Neural crest cell (in vitro differentiated cells): Measurements from ENCODE around the gene MARCHF10. TPM values are rescaled to one million over a fixed set of nuclear protein-coding genes. Genes with fewer than 3 reads are reported as not detected.

Experiments used
- DNase-seq: peaks from one replicate; pipeline ENCODE4 v3.0.0; 2021; ENCODE audit warnings: low read depth, mixed read lengths, low spot score
- H3K27ac Mint-ChIP-seq: one replicate; pipeline ENCODE4 v1.8.0; 2021; ENCODE audit warnings: mild to moderate bottlenecking, mixed read lengths; ENCODE audit not compliant: unreplicated experiment
- H3K27me3 Mint-ChIP-seq: 2 replicates; pipeline ENCODE4 v1.8.0; 2021; ENCODE audit warnings: low read depth, mild to moderate bottlenecking, mixed read lengths
- H3K36me3 Mint-ChIP-seq: 2 replicates; pipeline ENCODE4 v1.8.0; 2021; ENCODE audit warnings: low read depth, mild to moderate bottlenecking, mixed read lengths
- H3K4me1 Mint-ChIP-seq: 2 replicates; pipeline ENCODE4 v1.8.0; 2021; ENCODE audit warnings: mixed read lengths
- H3K4me3 Mint-ChIP-seq: one replicate; pipeline ENCODE4 v1.8.0; 2021; ENCODE audit warnings: mild to moderate bottlenecking, mixed read lengths
- H3K9me3 Mint-ChIP-seq: 2 replicates; pipeline ENCODE4 v1.8.0; 2021; ENCODE audit warnings: mixed read lengths
- long read RNA-seq: library from polyadenylated mRNA; unstranded; transcript quantifications from one replicate; pipeline ENCODE4 v2.0.0, GENCODE V29; 2020
- total RNA-seq: library from RNA; stranded (reverse); gene quantifications from 2 replicates; pipeline ENCODE4 v1.2.1, GENCODE V29; 2021
- TF ChIP-seq, protein P1 (sequence below): fragments of 200-600 bp; sonication (generic); conservative IDR thresholded peaks from 2 replicates; pipeline ENCODE4 v1.5.0; 2021; ENCODE audit warnings: antibody characterized with exemption, mild to moderate bottlenecking

The MARCHF10 gene, protein sequence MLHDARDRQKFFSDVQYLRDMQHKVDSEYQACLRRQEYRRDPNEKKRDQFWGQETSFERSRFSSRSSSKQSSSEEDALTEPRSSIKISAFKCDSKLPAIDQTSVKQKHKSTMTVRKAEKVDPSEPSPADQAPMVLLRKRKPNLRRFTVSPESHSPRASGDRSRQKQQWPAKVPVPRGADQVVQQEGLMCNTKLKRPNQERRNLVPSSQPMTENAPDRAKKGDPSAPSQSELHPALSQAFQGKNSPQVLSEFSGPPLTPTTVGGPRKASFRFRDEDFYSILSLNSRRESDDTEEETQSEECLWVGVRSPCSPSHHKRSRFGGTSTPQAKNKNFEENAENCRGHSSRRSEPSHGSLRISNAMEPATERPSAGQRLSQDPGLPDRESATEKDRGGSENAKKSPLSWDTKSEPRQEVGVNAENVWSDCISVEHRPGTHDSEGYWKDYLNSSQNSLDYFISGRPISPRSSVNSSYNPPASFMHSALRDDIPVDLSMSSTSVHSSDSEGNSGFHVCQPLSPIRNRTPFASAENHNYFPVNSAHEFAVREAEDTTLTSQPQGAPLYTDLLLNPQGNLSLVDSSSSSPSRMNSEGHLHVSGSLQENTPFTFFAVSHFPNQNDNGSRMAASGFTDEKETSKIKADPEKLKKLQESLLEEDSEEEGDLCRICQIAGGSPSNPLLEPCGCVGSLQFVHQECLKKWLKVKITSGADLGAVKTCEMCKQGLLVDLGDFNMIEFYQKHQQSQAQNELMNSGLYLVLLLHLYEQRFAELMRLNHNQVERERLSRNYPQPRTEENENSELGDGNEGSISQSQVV
- total RNA-seq: 0.23 and 0.25 TPM in 2 replicates
- long read RNA-seq: 0 reads

DNA sequence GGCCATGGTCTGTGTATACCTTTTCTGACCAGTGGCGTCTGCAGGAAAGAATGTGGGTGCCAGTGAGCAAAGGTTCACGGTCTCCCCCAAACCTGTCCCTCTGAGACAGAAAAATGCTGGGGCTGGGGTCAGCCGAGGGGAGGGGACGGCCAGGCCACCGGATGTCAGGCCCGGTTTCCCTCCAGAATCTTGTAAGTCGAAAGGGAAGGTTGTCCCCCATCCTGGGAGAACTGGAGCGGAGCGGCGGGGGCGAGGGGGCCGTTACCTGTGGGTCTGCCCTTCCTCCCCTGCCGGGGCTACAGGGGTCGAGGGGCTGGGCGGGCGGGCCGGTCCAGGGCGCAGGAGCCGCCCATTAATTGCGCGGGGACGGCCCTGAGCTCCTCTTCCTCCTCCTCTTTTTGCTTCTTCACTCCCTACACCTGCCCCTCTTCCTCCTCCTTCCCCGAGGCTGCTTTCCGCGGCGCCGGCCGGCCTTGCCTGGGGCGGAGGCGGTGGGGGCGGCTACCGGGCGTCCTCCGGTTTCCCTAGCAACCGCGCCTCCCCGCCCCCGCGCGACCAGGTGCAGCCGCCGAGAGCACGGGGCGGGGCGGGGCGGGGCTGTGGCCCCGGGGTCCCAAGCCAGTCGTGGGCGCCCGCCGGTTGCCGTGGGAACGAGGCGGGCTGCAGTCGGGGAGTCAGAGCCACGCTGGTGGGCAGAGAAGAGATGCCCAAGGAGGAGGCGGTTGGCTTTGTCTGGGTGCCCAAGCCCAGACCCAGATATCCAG, at the start of gene MARCHF10:
Gene MARCHF10, minus strand, starts transcription at position 503 of the 764 bp plus-strand sequence. CDS start 6,579 bp downstream, outside the sequence.
- peak within 1 kb of the TSS; percentile 65 for H3K4me3 Mint-ChIP-seq
- TF ChIP-seq, protein P1, sequence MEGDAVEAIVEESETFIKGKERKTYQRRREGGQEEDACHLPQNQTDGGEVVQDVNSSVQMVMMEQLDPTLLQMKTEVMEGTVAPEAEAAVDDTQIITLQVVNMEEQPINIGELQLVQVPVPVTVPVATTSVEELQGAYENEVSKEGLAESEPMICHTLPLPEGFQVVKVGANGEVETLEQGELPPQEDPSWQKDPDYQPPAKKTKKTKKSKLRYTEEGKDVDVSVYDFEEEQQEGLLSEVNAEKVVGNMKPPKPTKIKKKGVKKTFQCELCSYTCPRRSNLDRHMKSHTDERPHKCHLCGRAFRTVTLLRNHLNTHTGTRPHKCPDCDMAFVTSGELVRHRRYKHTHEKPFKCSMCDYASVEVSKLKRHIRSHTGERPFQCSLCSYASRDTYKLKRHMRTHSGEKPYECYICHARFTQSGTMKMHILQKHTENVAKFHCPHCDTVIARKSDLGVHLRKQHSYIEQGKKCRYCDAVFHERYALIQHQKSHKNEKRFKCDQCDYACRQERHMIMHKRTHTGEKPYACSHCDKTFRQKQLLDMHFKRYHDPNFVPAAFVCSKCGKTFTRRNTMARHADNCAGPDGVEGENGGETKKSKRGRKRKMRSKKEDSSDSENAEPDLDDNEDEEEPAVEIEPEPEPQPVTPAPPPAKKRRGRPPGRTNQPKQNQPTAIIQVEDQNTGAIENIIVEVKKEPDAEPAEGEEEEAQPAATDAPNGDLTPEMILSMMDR: no peak
- peaks cover 2% of the 10 kb centered on the region for H3K9me3 Mint-ChIP-seq
- peaks cover 31% of the 10 kb centered on the region for H3K4me1 Mint-ChIP-seq
- H3K36me3 Mint-ChIP-seq: no peaks in the 10 kb centered on the region
- no peak within 1 kb of the TSS for H3K27ac Mint-ChIP-seq
- no peak for DNase-seq
- peaks cover 4% of the 10 kb centered on the region for H3K27me3 Mint-ChIP-seq

DNA sequence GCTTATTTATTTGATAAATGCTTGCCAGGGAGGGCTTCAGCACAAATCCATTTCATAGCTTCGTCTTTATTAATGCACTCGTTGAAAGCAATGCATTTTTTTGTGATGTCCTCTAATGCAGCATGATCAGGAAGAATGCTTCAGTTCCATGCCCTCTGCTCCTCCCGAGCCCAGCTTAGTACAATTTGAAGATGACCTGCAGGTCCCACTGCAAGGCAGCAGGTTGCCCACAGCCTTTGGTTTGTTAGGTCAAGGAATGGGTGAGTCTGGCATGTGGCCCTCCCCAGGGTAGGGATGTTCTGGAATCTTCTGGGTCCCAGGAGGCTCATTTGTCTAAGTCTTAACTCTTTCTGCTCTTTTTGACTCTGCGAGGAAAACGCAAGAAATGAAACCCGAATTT, 49.4 kb upstream of the MARCHF10 start:
- DNase-seq: no peak
- H3K36me3 Mint-ChIP-seq: no peaks in the 10 kb centered on the region
- no peak overlapping the region for H3K27ac Mint-ChIP-seq
- H3K9me3 Mint-ChIP-seq: no peaks in the 10 kb centered on the region
- TF ChIP-seq, protein P1: no peak
- H3K4me3 Mint-ChIP-seq: no peak overlapping the region
- H3K4me1 Mint-ChIP-seq: peaks cover 5% of the 10 kb centered on the region
- no peaks in the 10 kb centered on the region for H3K27me3 Mint-ChIP-seq

DNA sequence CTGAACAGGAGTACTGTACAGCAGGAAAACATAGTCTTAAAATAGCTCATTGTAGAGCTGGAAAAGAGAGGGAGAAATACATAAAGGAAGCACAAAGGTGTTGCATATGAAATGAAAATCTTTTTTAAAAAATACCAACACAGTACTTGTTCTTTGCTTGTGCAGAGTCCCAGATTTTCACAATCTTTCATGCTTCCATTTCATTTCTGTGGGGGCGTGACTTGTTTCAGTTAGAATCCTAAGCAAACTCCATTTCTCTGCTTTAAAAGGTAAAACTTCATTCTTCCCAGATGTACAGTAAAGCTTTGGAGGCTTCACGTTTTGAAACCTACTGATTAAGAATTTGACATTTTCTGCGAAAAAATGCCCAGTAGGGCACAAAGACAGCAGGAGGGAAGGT, 48.5 kb upstream of the MARCHF10 start:
- TF ChIP-seq, protein P1: no peak
- DNase-seq: no peak
- no peaks in the 10 kb centered on the region for H3K36me3 Mint-ChIP-seq
- H3K27ac Mint-ChIP-seq: no peak overlapping the region
- H3K4me1 Mint-ChIP-seq: peaks cover 5% of the 10 kb centered on the region
- no peaks in the 10 kb centered on the region for H3K27me3 Mint-ChIP-seq
- H3K9me3 Mint-ChIP-seq: no peaks in the 10 kb centered on the region
- H3K4me3 Mint-ChIP-seq: no peak overlapping the region

DNA sequence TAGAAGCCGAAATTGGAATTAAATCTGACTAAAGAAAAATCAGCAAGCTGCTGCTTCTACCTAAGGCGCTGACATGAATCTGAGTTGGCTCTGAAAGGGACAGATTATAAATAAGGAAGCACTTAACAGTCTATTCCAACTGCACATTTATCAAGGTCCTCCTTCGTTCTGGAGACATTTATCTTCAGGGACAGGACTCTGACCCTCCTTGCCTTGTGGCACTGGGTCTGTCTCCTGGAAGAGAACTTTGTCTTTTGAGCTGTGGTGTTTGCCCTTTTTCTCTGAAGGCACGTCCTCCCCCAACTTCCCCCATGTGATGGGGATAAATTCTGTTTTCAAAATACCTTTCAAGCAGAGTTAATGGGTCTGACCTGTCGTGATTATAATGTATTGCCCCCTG, 47.0 kb upstream of the MARCHF10 start:
- DNase-seq: no peak
- Mint-ChIP-seq H3K27ac (no peak overlapping the region), H3K9me3 (no peaks in the 10 kb centered on the region)

More for the DNA sequence above, 47.0 kb upstream of the MARCHF10 start:
- Mint-ChIP-seq H3K4me3 (no peak overlapping the region), H3K4me1 (peaks cover 5% of the 10 kb centered on the region), H3K27me3 (no peaks in the 10 kb centered on the region), H3K36me3 (no peaks in the 10 kb centered on the region)
- TF ChIP-seq, protein P1: no peak
